NCI-H2029 treated with DMSO at 0.1 percent for 48 hours (cell line): Measurements from ENCODE around the gene PELO.

Experiments used
- DNase-seq: peaks from one replicate; lab custom pipeline; 2025; lab: John Stamatoyannopoulos, UW

PELO gene

GRCh38 chr5:52829664-52830063, 41.9 kb downstream of the PELO start:
- DNase-seq, result no peak

DNA sequence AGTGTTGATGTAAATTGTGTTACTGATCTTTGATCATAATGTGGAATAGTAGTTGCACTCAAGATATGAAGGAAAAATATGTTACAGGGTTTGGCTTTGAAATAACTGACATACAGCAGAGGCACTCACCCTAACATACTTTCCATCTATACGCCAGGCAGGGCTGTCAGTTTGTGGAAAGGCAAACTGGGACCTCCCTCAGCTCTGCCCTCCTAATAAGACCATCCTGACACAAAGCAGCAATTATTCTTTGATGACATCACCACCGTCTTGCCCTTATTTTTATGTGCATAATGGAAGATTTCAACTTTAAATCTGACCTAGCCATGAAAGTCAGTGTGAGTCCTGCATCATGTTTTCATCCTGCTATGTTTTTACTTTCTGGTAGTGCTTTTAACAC, 42.9 kb downstream of the PELO start:
- no peak for DNase-seq

- no peak for DNase-seq
Observed at GRCh38 chr5:52831786-52832511, 44.2 kb downstream of the PELO start.

DNA sequence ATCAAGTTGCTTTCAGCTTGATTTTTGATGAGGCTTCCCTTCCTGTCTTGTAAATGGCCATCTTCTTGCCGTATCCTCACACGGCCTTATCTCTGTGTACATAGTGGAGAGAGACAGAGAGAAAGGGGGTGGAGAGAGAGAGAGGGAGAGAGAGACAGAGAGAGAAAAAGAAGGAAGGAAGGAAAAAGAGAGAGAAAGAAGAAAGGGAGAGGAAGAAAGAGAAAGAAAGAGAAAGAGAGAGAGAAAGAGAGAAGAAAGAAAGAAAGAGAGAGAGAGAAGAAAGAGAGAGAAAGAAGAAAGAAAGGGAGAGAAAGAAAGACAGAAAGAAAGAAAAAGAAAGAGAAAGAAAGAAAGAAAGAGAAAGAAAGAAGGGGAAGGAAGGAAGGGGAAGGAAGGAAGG, 46.6 kb downstream of the PELO start:
- no peak for DNase-seq

- DNase-seq, result no peak
Observed at GRCh38 chr5:52837068-52837467, 49.4 kb downstream of the PELO start.
